Activated T-helper 2 cell treated with anti-CD3 and anti-CD28 coated beads, Interferon-gamma antibody, Interleukin-2, Interleukin-4, amounts not matched to agents 10 μg/mL and 5 μg/mL and 100 μg/mL, durations not matched to agents 14 hours and 24 hours and 36 hours (primary cell): Measurements from ENCODE around the gene ADGRV1. TPM values are rescaled to one million over a fixed set of nuclear protein-coding genes. Genes with fewer than 3 reads are reported as not detected.

ENCODE experiments used
- DNase-seq: peaks from one replicate; pipeline ENCODE4 v3.0.0; 2021; ENCODE audit warnings: low spot score
- H3K27ac Mint-ChIP-seq: one replicate; pipeline ENCODE4 v1.8.0; 2021; ENCODE audit warnings: mixed read lengths
- H3K27me3 Mint-ChIP-seq: one replicate; pipeline ENCODE4 v1.8.0; 2021; ENCODE audit warnings: low read depth, mixed read lengths
- H3K36me3 Mint-ChIP-seq: one replicate; pipeline ENCODE4 v1.8.0; 2021; ENCODE audit warnings: low read depth, mixed read lengths
- H3K4me1 Mint-ChIP-seq: one replicate; pipeline ENCODE4 v1.8.0; 2021; ENCODE audit warnings: low read depth, mixed read lengths
- H3K4me3 Mint-ChIP-seq: one replicate; pipeline ENCODE4 v1.8.0; 2021; ENCODE audit warnings: low read depth, mild to moderate bottlenecking, moderate library complexity, mixed read lengths
- H3K9me3 Mint-ChIP-seq: one replicate; pipeline ENCODE4 v1.8.0; 2021; ENCODE audit warnings: mixed read lengths
- intact Hi-C: fragments of 100-400 bp; cut with micrococcal nuclease; formaldehyde crosslinking; loops from one replicate; pipeline ENCODE4 v1.15.1; 2023
- total RNA-seq: library from RNA; stranded (reverse); gene quantifications from 2 replicates; pipeline ENCODE4 v1.2.3, GENCODE V29; 2022

ADGRV1 gene
- total RNA-seq, 1 donor from 2014 or later: 12.4 TPM

DNA sequence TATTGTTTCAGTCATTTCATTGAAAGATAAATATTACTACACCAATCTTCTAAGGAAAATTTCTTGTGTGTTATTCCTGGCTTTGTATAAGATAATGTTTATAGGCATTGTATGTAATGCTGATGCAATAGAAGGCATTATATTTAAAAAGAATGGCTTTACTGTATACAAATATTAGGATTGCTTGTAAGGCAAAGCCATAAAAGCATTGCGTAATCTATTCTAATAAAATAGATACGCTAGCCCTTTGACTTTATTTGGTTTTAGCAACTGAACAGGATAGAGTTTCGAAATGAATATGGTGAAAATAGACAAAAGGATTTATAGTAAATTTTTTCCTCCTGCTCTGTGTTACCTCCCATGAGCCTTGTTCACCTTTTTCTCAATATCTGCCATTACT, 23.7 kb upstream of the ADGRV1 start:
- peaks cover 31% of the 10 kb centered on the region for H3K27me3 Mint-ChIP-seq
- intact Hi-C loops: loop anchor here (1.0 kb wide), 1 partner anchor 25 kb away; no protein-coding TSS in a partner anchor
- no peak for DNase-seq
- H3K36me3 Mint-ChIP-seq: no peaks in the 10 kb centered on the region
- no peaks in the 10 kb centered on the region for H3K4me1 Mint-ChIP-seq
- no peaks in the 10 kb centered on the region for H3K9me3 Mint-ChIP-seq
- no peak overlapping the region for H3K4me3 Mint-ChIP-seq
- no peak overlapping the region for H3K27ac Mint-ChIP-seq

DNA sequence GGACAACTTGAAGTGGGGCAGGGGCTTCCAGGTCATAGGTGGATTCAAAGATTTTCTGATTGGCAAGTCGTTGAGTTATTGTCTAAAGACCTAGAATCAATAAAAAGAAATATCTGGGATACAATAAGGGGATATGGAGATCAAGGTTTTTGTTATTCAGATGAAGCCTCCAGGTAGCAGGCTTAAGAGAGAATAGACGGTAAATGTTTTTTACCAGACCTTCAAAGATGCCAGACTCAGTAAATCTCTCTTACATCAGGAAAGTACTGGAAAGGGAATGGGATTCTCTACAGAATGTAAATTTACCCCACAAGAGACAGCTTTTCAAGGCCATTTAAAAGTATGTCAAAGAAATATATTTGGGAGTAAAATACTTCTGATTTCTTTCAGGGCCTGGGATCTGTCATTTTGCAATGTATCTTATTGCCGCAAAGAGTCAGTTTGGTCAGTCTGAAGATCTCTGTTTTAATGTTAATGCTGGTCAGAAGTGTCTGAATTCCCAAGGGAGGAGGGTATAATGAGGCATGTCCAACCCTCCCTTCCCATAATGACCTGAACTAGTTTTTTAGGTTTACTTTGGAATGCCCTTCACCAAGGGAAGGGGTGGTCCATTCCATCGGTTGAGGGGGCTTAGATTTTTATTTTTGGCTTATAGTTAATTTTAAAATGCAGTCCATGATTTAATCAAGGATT, 15.6 kb upstream of the ADGRV1 start:
- no peaks in the 10 kb centered on the region for H3K4me1 Mint-ChIP-seq
- H3K27me3 Mint-ChIP-seq: peaks cover 35% of the 10 kb centered on the region
- H3K27ac Mint-ChIP-seq: no peak overlapping the region
- no peak overlapping the region for H3K4me3 Mint-ChIP-seq
- no peak for DNase-seq
- intact Hi-C loops: no loop called here
- no peaks in the 10 kb centered on the region for H3K36me3 Mint-ChIP-seq
- no peaks in the 10 kb centered on the region for H3K9me3 Mint-ChIP-seq

DNA sequence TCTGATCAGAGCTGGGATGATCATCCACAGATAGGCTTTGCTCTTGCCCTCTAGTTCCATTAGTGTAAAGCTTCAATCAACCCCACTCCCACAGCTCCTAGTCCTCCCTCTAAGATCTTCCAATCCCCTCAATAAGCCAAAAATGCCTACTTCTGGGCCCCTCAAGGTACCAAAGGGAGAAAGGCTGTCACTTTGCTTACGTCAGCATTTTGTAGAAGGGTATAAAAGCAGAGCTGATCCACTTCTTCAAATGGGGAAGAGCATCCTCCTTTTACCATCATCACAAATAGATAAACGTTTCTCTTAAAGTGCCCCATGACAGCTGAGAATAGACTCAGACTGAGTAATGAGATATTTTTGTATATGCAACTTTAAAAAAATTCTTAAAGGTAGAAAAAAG, 13.1 kb upstream of the ADGRV1 start:
- peaks cover 1% of the 10 kb centered on the region for H3K4me1 Mint-ChIP-seq
- no peaks in the 10 kb centered on the region for H3K36me3 Mint-ChIP-seq
- DNase-seq: no peak
- intact Hi-C loops: no loop called here
- H3K27ac Mint-ChIP-seq: no peak overlapping the region
- H3K4me3 Mint-ChIP-seq: no peak overlapping the region
- no peaks in the 10 kb centered on the region for H3K9me3 Mint-ChIP-seq
- H3K27me3 Mint-ChIP-seq: peaks cover 27% of the 10 kb centered on the region

DNA sequence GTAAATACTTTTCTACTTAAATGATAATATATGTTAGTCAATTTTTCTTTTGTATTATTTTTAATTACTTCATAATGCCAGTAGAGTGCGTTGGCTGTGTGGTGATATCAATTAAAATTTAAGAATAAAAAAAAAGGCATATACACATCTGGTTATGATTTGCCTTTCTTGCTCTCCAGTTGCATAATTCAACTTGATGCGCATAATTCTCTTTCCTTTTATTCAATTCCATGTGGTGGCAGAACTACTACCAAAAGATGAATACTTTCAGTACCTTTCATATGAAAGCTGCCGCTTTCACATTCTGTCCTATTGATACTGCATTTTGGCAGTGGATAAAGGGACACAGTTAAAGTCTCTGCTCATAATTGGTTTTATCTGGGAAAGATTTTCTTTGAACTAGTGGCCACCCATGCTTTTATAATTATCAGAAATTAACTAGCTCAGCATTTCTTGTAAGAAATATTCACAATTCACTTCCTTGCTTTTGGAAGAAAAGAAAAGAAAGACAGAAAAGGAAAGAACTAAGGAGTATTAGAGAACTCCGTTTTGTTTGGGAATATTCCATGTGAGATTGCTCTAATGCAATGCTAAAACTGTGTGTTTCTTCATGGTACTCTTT, 12.3 kb upstream of the ADGRV1 start:
- H3K27ac Mint-ChIP-seq: no peak overlapping the region

DNA sequence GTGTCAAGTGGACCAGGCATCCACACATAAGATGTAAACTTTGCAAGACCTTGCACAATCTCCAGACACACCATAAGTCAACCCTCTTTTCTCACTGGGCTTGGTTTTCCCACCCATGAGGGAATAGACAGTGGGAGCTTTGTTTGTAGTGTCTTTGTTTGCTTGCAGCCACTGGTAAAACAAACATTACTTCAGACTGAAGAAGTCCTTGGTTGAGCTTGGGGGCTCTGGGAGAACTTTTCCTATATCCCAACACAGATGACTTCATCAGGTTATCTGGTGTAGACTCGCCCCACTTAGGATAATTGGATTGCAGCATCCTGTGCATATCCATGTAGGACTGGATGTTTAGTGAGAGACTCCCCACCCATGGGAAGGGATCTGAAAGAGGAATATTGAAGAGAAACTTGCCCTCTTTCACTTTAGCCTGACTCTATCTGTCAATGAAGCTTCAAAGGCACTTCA, 11.5 kb upstream of the ADGRV1 start:
- H3K9me3 Mint-ChIP-seq: no peaks in the 10 kb centered on the region
- no peak overlapping the region for H3K27ac Mint-ChIP-seq
- H3K36me3 Mint-ChIP-seq: no peaks in the 10 kb centered on the region
- intact Hi-C loops: no loop called here
- peaks cover 1% of the 10 kb centered on the region for H3K4me1 Mint-ChIP-seq
- H3K4me3 Mint-ChIP-seq: no peak overlapping the region
- H3K27me3 Mint-ChIP-seq: peaks cover 26% of the 10 kb centered on the region
- DNase-seq: no peak

More for the DNA sequence above, 12.3 kb upstream of the ADGRV1 start:
- no peak overlapping the region for H3K4me3 Mint-ChIP-seq
- no peaks in the 10 kb centered on the region for H3K9me3 Mint-ChIP-seq
- H3K27me3 Mint-ChIP-seq: peaks cover 23% of the 10 kb centered on the region
- no peak for DNase-seq
- intact Hi-C loops: no loop called here
- no peaks in the 10 kb centered on the region for H3K36me3 Mint-ChIP-seq
- H3K4me1 Mint-ChIP-seq: peaks cover 1% of the 10 kb centered on the region

DNA sequence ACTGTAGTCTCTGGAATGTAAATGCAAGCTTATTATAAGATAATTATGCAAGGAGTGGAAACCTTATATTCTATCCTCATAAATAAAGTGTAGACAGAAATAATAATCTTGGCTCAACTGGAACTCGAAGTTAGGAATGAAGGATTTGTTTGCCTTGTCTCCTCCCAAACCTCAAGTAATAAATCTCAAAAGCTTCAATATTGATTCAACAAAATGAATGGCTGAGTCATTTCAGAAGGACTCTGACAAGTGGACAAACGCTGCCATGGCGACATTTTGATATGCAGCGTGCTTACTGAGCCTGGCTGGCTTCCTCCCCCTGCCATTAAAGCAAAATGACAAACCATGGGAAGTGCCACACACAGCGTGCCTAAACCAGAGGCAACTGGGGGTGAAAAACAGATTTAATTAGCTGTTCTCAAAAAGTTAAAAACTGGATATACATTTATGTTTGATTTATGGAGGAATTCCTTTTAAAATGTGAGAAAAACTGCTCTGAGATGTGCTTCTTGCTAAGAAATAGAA, 10.5 kb upstream of the ADGRV1 start:
- intact Hi-C loops: no loop called here
- Mint-ChIP-seq H3K9me3 (no peaks in the 10 kb centered on the region), H3K36me3 (no peaks in the 10 kb centered on the region), H3K27ac (no peak overlapping the region), H3K27me3 (peaks cover 27% of the 10 kb centered on the region), H3K4me3 (no peak overlapping the region), H3K4me1 (peaks cover 1% of the 10 kb centered on the region)
- DNase-seq: no peak

DNA sequence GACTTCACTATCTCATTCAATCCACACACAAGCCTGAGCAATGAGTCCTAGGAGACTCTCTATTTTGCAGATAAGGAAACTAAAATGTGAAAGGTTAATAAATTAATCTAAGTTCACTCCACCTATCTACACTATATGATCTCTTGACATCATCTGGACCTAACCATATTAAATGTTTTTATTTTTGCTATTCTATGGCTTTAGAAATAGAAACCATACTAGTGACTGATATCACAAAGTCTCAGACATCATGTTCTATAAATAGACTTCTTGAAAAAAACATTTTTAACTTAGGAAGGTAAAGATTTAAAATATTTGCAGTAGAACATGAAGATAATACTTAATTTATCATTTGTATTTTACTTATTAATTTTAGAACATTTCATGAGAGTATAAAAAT, 9.4 kb upstream of the ADGRV1 start:
- H3K27me3 Mint-ChIP-seq: peaks cover 30% of the 10 kb centered on the region
- intact Hi-C loops: no loop called here
- no peak for DNase-seq
- no peaks in the 10 kb centered on the region for H3K9me3 Mint-ChIP-seq
- peaks cover 1% of the 10 kb centered on the region for H3K4me1 Mint-ChIP-seq
- no peak overlapping the region for H3K4me3 Mint-ChIP-seq
- H3K27ac Mint-ChIP-seq: no peak overlapping the region
- H3K36me3 Mint-ChIP-seq: no peaks in the 10 kb centered on the region

DNA sequence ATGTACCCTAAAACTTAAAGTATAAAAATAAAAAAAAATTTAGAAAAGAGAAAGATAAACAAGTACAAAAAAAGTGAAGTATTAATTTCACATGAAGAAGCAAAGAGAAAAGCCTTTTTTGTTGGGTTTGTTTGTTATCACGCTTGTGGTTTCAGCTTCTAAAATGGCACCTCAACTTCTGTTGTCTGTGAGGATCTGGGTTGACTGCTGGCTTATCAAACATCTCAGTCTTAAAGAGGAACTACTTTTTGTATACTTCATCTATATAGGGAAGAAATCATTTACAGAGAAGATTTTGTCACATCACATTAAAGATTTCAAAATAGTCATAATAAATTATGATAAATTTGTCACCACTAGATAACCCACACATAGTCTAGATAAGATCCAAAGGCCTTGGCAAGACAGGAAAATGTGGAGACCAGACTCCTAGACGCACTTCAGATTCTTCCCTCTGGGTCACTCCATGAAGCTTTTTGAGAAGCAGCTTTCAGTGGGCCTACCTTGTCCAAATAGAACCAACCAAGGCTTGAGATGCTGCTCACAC, 8.8 kb upstream of the ADGRV1 start:
- Mint-ChIP-seq H3K4me3 (no peak overlapping the region), H3K36me3 (no peaks in the 10 kb centered on the region), H3K27ac (no peak overlapping the region), H3K4me1 (peaks cover 1% of the 10 kb centered on the region), H3K27me3 (peaks cover 27% of the 10 kb centered on the region), H3K9me3 (no peaks in the 10 kb centered on the region)
- intact Hi-C loops: no loop called here
- DNase-seq: no peak

DNA sequence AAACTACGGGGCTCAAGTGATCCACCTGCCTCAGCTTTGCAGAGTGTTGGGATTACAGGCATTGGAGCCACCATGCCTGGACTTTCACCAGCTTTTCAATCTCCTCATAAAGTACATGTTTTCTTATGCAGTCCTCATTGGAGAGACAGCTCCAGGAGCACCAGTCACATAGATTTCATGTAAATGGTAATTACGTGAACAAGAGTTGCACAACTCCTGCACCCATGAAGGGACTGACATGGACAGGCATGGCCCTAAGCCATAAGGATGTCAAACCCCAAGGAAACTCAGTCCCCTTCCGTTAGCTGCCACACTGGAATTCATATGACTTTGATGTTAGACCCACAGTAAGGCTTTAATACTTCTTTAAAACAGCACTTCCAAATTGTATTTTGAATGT, 7.6 kb upstream of the ADGRV1 start:
- H3K27me3 Mint-ChIP-seq: peaks cover 26% of the 10 kb centered on the region
- H3K4me3 Mint-ChIP-seq: no peak overlapping the region
- no peak overlapping the region for H3K27ac Mint-ChIP-seq
- H3K36me3 Mint-ChIP-seq: no peaks in the 10 kb centered on the region
- intact Hi-C loops: no loop called here
- no peaks in the 10 kb centered on the region for H3K9me3 Mint-ChIP-seq
- no peak for DNase-seq
- H3K4me1 Mint-ChIP-seq: peaks cover 1% of the 10 kb centered on the region

DNA sequence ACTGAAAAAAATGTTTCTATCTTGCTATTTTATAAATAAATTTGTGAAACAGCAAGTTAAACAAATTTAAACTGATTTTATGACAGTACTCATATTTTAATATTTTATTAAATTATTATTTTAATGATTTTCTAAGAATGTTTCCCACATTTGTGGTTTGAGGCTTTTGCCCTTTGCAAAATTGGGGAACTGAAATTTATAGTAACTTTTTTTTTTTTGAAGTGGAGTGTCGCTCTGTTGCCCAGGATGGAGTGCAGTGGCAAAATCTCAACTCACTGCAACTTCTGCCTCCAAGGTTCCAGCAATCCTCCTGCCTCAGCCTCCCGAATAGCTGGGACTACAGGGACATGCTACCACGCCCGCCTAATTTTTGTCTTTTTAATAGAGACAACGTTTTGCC, 7.2 kb upstream of the ADGRV1 start:
- peaks cover 28% of the 10 kb centered on the region for H3K27me3 Mint-ChIP-seq
- intact Hi-C loops: no loop called here
- peaks cover 1% of the 10 kb centered on the region for H3K4me1 Mint-ChIP-seq
- no peaks in the 10 kb centered on the region for H3K36me3 Mint-ChIP-seq
- no peak for DNase-seq
- H3K27ac Mint-ChIP-seq: no peak overlapping the region
- no peak overlapping the region for H3K4me3 Mint-ChIP-seq
- H3K9me3 Mint-ChIP-seq: no peaks in the 10 kb centered on the region

DNA sequence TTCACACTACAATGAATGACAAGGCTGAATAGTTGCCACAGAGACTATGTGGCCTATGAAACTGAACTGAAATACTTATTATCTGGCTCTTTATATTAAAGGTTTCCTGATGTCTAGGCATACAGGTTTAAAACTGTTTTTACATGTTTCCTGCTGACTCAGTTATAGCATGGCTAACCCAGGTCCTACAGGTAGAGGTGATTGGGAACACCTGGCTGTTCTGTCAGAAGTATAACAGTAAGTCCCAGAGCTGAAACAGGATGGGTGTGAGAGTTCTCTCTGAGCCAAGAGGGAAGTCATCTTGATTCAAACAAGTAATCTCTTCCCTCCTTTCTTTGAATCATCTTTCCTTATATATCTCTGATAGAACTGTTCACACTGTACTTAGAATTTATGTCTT, 4.9 kb upstream of the ADGRV1 start:
- peaks cover 3% of the 10 kb centered on the region for H3K4me1 Mint-ChIP-seq

DNA sequence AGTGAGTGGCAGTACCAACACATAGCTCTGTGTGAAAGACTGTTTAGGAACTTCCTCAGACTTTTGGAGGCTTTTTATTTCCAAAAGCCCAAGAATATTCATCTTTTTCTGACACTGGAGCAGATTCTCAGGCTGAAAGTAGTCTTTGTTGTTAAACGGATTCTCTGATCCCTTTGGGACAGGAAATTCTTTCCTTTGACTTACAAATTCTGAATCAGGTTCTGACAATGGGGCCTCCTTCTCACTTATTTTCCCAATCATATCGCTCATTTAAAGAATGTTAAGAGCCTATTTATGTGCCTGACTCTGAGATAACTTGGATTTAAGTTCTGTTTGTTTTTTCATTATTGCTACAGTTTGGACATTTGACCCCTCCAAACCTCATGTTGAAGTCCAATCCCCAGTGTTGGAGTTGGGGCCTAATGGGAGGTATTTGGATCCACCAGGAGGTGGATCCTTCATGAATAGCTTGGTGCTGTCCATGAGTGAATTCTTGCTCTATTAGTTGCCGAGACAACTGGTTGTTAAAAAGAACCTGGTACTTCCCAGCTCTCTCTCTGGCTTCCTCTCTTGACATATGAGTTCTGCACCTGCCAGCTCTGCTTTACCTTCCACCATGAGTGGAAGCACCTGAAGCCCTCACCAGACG, 4.1 kb upstream of the ADGRV1 start:
- H3K9me3 Mint-ChIP-seq: no peaks in the 10 kb centered on the region
- intact Hi-C loops: no loop called here
- no peak overlapping the region for H3K4me3 Mint-ChIP-seq
- no peaks in the 10 kb centered on the region for H3K36me3 Mint-ChIP-seq
- no peak overlapping the region for H3K27ac Mint-ChIP-seq
- peaks cover 3% of the 10 kb centered on the region for H3K4me1 Mint-ChIP-seq
- peaks cover 51% of the 10 kb centered on the region for H3K27me3 Mint-ChIP-seq
- no peak for DNase-seq

More for the DNA sequence above, 4.9 kb upstream of the ADGRV1 start:
- H3K4me3 Mint-ChIP-seq: no peak overlapping the region
- H3K9me3 Mint-ChIP-seq: no peaks in the 10 kb centered on the region
- H3K36me3 Mint-ChIP-seq: no peaks in the 10 kb centered on the region
- H3K27ac Mint-ChIP-seq: no peak overlapping the region
- intact Hi-C loops: no loop called here
- peaks cover 47% of the 10 kb centered on the region for H3K27me3 Mint-ChIP-seq
- no peak for DNase-seq

DNA sequence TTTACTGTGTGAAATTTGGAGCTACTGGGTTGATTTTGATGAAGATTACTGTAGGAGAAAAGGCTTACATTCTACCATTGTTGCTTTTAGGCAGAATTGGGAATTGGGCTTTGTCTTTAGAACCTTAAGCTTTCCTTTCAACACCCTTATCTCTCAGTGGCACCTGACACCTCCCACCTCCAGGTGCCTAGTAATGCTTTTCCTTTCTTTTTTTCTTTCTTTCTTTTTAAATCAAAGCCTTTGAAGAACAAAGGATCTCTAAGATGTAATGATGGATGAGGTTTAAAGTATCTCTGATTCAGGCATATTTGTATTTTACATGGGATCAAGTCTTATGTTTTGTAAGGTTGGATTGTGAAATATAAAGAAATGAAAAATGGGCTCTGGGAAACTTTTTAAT, 2.9 kb upstream of the ADGRV1 start:
- no peaks in the 10 kb centered on the region for H3K9me3 Mint-ChIP-seq
- no peaks in the 10 kb centered on the region for H3K36me3 Mint-ChIP-seq
- intact Hi-C loops: no loop called here
- no peak for DNase-seq
- peaks cover 1% of the 10 kb centered on the region for H3K4me1 Mint-ChIP-seq
- H3K4me3 Mint-ChIP-seq: no peak overlapping the region
- no peak overlapping the region for H3K27ac Mint-ChIP-seq
- peaks cover 58% of the 10 kb centered on the region for H3K27me3 Mint-ChIP-seq
